Raji (cell line): Measurements from ENCODE around the gene TPM4.

Source experiments
- POLR2A ChIP-seq: IDR thresholded peaks from 2 replicates; pipeline ENCODE4 v1.6.1; 2011; ENCODE audit warnings: low read depth, low read length, control low read depth; ENCODE audit not compliant: insufficient read depth

The TPM4 gene

DNA sequence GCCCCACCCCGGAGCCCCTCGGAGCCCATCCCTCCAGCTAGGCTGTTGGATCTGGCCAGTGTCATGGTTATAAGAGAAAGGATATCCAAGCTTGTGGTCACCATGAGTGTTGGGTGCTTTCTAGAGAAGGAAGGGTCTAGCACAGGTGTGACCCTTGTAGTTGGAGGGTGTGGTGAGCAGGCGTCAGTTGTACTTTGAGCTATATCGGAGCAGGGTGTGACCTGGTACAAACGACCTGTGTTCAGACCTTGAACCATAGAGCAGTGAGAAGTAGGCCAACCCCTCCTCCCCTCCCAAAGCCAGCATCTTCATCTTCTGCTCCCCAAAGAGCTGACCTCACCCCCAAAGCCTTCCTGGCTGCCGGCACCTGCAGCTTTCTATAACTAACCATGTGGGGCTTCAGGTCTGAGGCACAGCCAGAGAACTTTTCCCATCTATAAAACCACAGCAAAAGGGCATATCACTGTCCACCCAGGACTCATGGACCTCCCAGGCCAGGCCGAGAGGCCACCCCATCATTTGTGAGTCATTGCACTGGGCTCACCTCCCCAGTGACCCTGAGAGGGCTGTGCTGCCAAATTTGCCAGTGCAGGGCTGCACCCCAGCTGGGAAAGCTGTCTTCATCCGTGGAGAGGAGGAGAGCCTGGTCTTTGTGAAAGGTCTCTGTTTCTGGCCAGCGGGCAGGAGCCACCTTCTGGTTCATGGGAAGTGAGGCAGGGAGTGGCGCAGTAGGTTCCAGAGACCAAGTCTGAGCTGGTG lies 49.6 kb downstream of the TPM4 start:
- no peak for TF ChIP-seq POLR2A

DNA sequence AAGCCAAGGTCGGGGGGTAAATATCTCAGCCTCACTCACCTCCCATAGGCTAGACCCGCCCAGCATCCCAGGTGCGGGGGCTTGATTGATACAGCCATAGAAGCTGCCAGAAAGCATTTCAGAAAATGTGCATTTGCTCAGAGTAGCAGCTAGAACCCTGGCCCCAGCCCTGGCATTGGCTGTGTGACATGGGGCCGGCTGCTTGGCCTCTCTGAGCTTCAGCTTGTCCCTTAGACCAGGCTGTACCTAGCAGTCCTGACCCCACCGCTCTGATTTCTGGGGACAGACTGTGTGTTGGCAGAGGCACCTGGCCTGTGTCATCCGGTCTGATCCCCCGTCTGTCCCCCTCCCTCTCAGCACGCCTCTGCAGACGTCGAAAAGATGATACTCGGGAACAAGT lies 50.8 kb downstream of the TPM4 start:
- no peak for TF ChIP-seq POLR2A

- no peak for TF ChIP-seq POLR2A
Observed at GRCh38 chr19:16127776-16128371, 51.6 kb downstream of the TPM4 start.

DNA sequence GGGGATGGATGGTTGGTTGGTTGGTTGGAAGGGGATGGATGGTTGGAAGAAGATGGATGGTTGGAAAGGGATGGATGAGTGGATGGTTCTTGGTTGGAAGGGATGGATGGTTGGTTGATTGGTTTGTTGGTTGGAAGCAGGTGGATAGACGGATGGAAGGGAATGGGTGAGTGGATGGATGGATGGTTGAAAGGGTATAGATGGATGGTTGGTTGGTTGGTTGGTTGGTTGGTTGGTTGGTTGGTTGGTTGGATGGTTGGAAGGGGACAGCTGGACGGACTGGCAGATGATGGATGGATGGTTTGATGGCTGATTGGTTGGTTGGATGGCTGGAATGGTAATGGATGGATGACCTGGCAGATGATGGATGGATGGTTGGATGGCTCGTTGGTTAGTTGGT lies 55.4 kb downstream of the TPM4 start:
- TF ChIP-seq POLR2A, result no peak

DNA sequence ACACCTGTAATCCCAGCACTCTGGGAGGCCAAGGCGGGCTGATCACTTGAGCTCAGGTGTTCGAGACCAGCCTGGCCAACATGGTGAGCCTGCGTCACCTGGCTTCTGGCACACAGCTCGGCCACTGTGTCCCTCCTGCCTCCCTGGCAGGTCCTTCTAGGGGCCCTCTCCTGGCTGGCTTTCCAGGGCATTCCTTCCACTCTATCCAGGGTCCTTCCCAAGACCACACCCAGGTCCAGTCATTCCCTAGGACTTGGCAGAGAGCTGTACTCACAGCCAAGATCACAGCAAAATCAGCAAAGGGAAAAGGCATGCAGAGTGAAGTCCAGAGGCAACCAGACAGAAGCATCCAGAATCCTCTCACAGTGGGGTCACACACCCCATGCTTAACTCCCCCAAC lies 57.5 kb downstream of the TPM4 start:
- TF ChIP-seq POLR2A, result no peak

DNA sequence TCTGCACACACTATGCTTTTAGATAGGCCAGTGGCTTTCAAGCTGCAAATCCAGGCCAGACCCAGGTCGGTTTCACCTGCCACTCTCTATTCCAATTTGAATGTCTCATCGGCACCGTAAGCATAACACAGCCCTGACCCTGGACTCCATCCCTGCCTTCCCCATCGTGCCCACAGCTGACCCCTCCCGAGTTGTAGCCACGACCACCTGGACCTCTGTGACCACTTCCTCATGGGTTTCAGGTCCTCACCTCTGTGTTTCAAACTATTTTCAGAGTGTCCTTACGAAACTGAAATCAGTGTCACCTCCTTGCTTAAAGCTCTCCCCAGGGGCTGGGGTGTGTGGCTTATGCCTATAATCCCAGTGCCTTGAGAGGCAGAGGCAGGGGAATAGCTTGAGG lies 58.2 kb downstream of the TPM4 start:
- TF ChIP-seq POLR2A, result no peak

- TF ChIP-seq POLR2A, result no peak
Observed at GRCh38 chr19:16135430-16136127, 59.3 kb downstream of the TPM4 start.

DNA sequence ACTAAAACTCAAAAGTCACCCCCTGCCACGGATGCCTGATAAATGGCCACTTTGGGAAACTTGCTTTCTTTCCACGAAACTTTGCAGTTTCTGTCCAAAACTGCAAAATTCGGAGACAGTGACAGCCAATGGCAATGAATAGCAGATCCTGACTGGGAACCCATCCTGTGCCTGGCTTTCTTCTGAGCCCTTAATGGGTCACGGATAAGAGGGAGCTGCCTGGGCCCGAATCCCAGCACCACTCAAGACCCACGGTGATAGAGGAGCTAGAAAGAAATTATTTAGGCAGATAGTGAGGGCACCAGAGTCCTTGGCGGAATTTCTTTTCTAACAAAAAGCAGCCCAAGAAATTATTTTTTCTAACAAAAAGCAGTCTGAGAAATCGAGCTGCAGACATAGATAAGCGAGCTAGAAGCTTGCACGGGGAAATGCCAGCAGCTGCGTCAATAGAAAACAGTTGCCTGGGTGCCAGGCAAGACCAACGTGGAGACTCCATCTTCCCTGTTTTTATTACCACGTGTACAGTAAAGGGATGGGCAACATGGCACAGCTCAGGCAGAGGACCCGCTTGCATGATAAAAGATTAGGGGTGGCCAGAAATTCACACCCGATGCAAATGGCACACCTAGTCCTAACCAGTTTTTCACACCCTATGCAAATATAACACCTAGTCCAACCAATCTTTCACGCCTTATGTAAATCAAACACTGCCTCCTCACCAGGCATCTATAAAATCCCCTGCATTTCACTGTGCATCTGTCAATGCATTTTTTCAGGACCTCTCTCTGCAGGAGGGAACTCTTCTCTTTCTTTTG lies 60.1 kb downstream of the TPM4 start:
- TF ChIP-seq POLR2A, result no peak

DNA sequence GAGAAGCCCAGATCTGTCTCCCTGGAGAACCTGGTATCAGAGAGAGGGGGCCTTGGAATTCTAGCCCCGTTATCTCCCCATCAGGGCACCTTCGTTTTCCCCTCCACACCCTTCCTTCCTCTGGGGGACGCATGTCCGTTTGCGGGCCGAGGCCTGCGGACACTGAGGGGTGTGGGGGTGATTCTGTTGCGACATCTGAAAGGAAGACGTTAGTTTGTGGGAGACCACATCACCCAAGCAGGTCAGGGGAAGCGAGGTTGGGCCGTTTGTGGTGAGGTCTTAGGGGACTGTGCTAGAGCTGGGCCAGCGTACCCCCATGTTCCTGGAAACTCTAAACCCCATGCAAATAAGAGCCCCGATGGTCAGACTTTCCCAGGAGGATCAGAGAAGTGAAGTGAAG lies 63.5 kb downstream of the TPM4 start:
- TF ChIP-seq POLR2A, result no peak

- peak; percentile 43 for TF ChIP-seq POLR2A
Observed at GRCh38 chr19:16141043-16141442, 64.7 kb downstream of the TPM4 start.

- TF ChIP-seq POLR2A, result no peak
Observed at GRCh38 chr19:16142032-16142580, 65.8 kb downstream of the TPM4 start.

DNA sequence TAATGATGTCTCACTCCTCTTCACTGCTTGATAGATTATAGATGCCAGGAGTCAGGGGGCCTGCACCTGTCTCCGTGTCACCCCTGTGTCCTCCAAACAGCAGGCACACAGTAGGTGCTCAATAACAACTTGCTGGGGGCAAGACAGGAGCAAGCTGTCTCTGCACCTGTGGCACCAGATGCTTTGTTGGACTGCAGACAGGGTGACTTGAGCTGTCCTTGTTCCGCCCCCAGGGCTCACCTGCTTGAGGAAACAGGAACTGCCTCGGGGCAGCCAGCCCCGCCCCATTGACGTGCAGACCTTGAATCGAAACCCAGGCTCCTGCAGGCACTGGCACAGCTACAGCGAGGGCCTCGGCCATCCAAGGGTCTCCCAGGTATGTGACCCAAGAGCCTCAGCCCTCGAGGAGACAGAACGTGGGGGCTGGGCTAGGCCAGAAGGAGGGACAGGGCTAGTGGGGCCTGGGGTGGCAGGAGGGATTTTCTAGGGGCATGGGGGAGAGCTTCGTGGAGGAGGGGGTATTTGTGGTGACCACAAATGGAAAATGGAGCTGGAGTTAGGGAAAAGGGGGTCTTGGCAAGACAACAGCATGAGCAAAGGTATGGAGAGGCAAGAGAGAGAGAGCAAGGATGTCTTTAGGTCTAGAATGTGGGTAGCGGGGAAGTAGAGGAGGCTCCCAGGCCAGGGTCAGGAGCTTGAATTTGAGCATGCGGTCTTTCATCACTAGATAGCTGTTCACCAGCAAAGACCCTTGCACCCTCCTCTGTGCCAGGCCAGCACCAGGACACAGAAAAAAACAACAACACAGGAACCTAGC lies 67.3 kb downstream of the TPM4 start, which contains the start of gene HSH2D:
HSH2D (plus strand) TSS at position 287 of the 817 bp plus-strand sequence. CDS start 5,066 bp downstream, outside the sequence.
- TF ChIP-seq POLR2A, result peak; percentile 94

- TF ChIP-seq POLR2A, result no peak
Observed at GRCh38 chr19:16144216-16144581, 67.9 kb downstream of the TPM4 start.

DNA sequence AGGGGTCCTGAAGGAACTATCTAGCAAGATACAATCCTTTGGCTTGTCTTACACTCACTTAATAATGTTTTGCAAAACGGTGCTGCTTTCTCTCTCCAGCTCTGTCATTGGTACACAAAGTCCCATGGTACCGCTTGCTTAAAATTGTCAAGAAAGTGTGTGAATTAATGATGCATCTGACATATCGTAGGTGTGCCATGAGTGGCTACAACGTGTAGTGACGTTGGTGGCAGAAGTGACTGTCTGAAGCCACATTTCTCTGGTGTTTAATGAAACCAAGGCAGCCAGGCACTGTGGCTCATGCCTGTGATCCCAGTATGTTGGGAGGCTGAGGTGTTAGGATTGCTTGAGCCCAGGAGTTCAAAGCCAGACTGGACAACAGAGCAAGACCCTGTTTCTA lies 69.8 kb downstream of the TPM4 start:
- no peak for TF ChIP-seq POLR2A

- no peak for TF ChIP-seq POLR2A
Observed at GRCh38 chr19:16148443-16149229, 72.3 kb downstream of the TPM4 start.
